GM21447 (cell line): ENCODE results near the gene NT5DC3.

Source experiments
- ATAC-seq: cut with Tn5 transposase; IDR thresholded peaks from one replicate; pipeline ENCODE4 v1.9.1; 2021; ENCODE audit not compliant: unreplicated experiment

Gene NT5DC3

DNA sequence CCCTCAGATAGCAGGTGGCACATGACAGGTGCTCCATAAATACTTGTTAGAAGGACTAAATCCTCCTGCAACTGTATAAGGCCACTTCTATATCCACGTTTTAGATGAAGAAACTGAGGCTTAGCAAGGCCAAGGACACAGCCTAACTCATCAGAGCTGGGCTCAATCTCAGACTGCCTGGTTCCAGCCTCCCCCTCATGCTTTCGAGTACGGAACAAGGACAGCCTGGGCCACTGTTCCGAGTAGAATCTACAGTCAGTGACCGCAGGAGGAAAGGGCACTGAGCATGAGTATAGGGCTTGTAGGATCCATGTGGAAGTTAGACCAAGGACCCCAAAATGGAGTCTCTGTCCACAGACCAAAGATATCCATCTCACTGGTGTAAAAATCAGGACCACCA, 84.6 kb downstream of the NT5DC3 start:
- ATAC-seq = no peak

DNA sequence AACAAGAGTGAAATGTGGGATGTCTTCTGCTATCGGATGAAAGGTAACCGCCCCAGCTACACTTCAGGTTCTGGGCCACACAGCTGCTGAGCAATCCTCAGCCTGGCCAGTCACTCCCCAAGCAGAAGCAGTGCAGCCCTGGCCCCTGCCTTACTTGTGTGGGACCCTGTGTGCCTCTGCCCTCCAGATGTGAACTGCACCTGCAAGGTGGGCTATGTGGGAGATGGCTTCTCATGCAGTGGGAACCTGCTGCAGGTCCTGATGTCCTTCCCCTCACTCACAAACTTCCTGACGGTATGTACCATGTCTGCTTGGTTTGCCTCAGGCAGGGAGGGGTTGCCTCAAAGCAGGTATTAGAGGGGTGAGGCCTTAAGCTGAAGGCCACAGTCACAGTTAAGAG, 85.6 kb downstream of the NT5DC3 start:
- no peak for ATAC-seq

DNA sequence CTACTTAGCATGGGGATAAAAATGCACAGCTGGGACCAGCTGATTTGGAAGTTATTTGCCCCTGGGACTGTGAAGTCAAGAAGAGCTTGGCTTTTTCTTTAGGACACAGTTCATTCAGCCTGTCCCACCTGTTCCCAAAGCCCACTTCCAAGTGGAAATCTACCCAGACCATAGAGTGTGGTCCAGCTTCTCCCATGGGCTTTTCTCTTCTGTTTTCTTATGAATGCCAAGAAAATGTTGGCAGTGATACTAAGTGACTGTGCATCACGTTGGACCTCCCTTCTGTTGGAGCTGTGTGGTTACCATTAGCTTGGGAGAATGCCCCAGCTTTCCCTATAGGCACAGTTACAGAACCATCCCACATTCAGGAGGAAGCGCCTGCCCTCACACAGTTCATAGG, 89.4 kb downstream of the NT5DC3 start:
- no peak for ATAC-seq

DNA sequence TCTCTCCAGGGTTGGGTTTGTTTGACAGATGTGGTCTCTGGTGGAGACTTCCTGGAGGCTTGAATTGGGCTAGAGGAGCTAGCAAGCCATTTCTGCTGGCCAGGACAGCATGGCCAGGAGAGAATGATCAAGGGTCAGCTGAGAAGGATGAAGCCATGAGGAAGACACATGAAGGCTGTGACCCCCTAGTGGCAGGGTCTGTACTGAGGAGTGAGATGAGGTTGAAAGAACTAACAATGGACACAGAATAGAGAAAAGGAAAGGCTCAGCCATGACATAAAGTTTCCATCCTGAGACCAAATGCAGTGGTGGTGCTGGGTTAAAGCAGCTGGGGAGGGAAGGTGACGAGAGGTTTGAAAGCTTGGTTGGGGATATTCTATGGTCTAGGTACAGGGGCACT, 89.9 kb downstream of the NT5DC3 start:
- no peak for ATAC-seq

DNA sequence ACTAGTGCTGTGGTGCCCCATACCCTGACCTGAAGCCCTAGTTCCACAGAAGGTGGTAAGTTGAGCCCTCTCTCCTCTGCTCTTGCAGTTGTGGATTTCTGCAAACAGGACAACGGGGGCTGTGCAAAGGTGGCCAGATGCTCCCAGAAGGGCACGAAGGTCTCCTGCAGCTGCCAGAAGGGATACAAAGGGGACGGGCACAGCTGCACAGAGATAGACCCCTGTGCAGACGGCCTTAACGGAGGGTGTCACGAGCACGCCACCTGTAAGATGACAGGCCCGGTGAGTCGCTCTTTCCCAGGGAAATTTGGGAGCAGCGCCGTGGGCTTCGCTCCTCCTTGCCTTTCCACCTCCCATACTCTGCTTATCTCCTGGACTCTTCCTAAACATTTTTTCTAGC, 92.2 kb downstream of the NT5DC3 start:
- ATAC-seq = no peak

DNA sequence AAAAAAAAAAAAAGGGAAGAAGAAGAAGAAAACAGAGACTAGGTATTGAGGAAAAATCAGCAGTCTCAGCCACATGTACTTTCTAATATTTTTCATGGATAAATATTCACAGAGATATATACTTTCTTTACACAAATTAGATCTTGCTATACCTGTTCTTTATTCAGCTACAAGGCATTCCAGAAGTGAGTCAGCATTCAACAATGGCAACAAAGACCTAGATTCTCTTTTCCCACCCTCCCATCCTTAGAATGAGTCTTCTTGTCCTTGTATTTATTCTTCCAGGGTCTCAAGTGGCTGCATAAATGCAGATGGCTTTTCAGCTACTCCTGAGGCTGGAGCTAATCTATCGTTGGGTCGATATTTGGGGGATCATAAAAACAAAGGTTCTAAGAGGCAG, 93.0 kb downstream of the NT5DC3 start:
- ATAC-seq = no peak

DNA sequence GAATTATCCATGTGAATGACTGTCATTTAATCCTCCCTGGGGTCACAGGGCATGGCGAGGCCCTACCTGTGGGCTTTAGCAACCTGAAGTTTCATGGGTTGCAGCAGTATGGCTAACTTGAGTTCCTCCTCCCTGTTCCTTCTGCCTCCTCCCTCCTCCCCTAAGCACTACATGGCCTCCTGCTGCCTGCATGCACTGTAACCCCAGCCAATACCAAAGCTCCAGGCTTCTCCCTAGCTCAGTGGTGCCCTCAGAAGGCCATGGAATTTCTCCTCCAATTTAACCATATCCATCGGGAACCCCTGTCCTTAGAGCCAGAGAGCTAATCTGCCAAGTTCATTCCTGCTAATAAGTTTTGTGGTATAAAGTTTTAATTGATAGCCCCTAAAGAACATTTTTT, 95.1 kb downstream of the NT5DC3 start:
- ATAC-seq = no peak

DNA sequence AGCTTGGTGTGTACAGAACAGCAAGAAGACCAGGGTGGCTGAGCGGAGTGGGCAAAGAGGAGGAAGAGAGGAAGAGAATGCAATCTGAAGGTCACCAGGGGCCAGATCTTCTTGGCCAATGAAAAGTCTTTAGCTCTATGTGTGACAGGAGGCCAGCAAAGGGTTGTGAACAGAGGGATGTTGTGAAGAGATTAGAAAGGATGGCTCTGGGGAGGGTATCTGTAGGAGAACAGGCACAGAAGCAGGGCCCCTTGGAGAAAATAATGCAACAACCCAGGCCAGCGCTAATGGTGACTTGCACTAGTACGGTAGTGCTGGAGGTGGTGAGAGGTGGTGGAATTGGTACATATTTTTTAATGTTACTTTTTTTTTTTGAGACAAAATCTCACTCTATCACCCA, 97.2 kb downstream of the NT5DC3 start:
- ATAC-seq = no peak

DNA sequence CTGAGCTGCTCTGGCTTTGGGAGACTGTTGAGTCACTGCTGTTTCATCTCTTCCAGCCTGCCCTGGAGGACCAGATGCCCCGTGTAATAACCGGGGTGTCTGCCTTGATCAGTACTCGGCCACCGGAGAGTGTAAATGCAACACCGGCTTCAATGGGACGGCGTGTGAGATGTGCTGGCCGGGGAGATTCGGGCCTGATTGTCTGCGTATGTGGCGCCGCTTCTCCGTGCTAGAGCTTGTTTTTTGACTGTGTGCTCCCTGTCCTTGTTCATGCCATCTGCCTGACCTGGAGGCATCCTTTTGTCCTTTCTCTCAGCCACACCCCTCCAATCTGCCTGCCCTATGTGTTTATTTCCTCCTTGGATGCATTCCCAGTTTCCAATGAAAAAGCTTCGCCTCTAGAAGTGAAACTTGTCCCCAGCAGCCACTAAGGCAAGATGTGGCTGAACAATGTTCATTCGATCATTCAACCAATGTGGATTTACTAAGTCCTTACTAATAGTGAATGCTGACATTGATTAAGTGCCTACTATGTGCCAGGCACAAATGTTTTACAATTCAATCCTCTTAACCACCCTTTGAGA, 98.6 kb downstream of the NT5DC3 start:
- no peak for ATAC-seq

DNA sequence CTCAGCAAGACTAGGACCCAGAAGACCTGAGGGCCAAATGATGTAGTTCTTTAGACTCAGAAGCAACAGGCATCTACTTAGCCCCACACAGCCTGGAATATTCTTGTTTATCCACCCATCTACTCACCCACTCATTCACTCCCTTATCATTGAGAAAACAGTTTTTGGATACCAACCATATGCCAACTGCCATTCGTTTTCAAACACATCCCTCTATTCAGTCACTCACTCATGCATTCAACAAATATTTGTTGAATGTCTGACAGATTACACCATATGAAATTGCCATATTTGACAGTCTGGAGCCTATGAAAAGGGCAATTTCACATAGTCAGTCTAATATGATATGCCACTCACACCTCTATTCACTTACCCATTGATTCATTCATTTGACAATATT, 103.2 kb downstream of the NT5DC3 start:
- no peak for ATAC-seq

DNA sequence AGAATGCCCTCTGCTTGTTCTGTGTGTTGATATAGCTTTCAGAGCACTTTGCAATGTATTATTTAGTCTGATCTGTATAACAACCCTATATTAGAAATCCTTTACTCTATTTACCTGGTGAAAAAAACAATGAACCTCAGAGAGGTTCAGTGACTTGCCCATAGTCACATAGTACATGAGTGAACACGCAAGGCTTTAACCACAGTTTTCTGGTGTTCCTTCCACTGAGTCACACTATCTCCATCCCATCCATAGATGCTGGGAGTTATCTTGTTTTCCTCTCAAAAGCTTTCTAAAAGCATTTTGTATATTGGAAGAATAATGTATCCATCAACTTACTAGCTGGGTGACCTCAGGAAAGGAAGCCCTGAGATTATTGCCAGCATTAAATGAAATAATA, 104.5 kb downstream of the NT5DC3 start:
- no peak for ATAC-seq

DNA sequence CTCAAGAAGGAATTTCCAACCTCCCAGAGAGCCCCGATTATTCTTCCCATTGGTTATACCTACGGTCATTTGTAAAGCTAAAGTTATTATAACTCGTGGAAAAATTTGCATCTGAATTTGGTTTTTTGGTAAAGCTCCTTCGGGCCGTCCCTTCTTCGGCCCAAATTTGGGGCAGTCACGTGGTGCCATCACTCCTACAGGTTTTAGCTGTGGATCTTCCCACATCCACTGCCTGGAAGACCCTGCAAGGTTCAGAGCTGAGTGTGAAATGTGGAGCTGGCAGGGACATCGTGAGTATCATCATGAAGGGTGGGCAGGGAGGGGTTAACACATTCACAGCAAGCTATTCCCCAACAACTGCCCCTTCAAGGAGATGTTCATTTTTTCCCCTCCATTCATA, 105.7 kb downstream of the NT5DC3 start:
- no peak for ATAC-seq

DNA sequence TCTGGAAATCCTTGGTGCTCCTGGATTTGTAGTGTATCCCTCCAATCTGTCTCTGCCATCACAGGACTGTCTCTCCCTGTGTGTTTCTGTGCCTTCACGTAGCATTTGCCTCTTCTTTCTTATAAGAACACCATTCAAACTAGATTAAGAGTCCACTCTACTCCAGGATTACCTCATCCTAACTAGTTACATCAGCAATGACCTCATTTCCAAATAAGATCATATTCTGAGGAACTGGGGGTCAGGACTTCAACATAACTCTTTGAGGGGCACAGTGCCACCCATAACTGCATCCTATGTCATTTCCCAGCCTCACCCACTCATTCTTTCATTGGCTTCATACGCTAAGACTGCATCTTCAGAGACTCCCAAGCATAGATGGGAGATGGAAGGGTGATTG, 106.2 kb downstream of the NT5DC3 start:
- no peak for ATAC-seq

DNA sequence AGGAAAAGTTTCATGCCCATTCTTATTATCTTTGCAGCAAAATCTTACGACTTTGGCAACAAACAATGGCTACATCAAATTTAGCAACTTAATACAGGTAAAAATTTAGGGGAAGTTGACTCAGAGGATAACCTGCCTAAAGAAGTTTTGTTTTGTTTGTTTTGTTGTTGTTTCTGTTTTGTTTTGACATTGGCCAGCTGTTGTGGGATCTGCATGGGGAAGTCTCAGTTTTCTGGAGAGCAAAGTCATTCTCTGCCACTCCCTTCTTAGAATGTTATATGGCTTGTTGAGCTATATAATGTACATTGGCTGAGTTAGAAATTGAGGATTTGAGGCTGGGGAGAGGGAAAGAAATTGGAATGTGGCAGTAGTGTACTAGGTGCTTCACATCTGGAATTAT, 109.5 kb downstream of the NT5DC3 start:
- no peak for ATAC-seq

DNA sequence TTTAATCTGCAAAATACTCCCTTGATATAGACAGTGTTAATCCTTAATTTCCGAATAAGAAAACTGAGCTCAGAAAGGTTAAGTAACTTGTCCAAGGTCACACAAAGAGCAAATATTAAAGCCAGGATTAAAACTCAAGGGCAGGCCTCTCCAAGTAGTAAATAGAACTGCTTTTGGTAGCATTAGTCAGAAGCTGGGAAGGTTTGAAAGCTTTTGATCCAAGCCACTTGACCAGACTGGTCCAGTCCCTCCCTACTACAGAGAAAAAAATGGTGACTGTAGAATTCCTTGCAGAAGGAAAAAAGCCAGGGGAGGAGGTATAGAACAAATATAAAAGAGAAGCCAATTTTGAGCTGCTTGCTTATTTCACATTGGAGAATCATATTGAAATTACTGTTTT, 111.5 kb downstream of the NT5DC3 start:
- ATAC-seq = no peak

DNA sequence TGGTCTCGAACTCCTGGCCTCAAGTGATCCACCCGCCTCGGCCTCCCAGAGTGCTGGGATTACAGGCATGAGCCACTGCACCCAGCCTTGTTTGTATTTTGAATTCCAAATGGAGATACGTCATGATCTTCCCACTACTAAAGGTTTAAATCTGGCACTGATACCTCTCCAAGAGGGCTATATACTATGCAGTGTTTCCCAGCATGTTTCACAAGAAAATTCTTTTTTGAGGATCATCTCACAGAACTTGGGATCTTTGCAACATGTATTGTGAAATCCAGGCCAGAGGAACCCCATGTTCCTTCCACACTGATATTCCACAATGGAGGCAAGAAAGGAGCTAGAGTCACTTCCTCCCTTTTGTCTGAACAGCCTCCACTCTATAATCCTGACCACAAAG, 112.7 kb downstream of the NT5DC3 start:
- no peak for ATAC-seq

DNA sequence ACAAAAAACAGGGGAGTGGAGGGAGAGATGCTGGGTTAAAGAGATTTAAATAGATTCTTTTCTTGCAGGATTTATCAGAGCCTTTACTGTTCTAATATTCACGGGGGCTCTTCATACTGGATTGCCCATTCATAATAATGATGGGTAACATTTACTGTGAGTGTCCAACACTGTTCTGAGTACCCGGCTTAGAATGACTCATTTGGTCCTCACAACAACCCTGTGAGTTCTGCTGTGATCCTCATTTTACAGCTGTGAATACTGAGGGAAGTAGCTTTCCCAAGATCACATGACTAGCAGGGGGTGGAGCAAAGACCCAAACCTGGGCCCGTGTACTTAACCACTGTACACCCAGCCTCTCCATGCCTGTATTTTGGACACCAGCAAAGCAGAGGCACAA, 113.4 kb downstream of the NT5DC3 start:
- no peak for ATAC-seq

DNA sequence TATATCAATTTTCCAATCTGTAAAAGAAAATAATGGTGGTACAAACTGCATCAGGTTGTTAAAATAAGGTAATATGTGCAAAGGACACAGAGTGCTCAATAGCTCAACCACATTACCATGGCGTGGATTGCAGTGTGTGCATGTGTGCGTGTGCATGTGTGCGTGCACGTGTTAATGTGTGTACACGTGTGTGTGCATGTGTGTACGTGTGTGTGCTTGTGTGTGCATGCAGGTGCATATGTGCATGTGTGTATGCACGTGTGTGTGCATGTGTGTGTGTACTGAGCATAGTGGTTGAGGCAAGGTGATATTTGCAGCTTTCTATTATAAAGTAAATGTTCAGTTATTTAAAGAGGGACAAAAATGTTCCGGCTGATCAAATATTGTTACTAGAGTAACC, 115.6 kb downstream of the NT5DC3 start:
- ATAC-seq = no peak
